ENCODE results near the gene RBMY1F. TPM values are rescaled to one million over a fixed set of nuclear protein-coding genes. Genes with fewer than 3 reads are reported as not detected.
"Not testable (repeated sequence)": the region's sequence is repeated elsewhere in the genome, so short reads cannot be mapped to it uniquely, and the experiment has no call there.

Gene RBMY1F
- not detected for total RNA-seq
- polyA plus RNA-seq = not detected
- long read RNA-seq, donor 1 = 0 reads
- long read RNA-seq, donor 2 = 0 reads
- long read RNA-seq, donor 3 = 0 reads
- long read RNA-seq, donor 4 = 0 reads

- DNase-seq; ATAC-seq; H3K4me3 ChIP-seq (ENCODE audit: low read length); intact Hi-C loops (cut with DNase I); H3K27me3 ChIP-seq (ENCODE audit: control insufficient read depth, insufficient read depth); H3K4me1 ChIP-seq (ENCODE audit: control insufficient read depth, insufficient read depth, low read length); H3K9me3 ChIP-seq (ENCODE audit: control insufficient read depth, low read length); H3K27ac ChIP-seq (ENCODE audit: low read length): not testable (repeated sequence)
- no CpG with 5 or more reads among the region's 31 CpGs for WGBS
These were observed at the start of gene RBMY1F for GRCh38 chrY:22182823-22183222. Gene RBMY1F (minus strand): TSS chrY:22182923. CDS start chrY:22180969, 1,954 bp downstream.

- DNase-seq; H3K4me3 ChIP-seq (ENCODE audit: low read length); H3K27me3 ChIP-seq (ENCODE audit: control insufficient read depth, insufficient read depth); H3K9me3 ChIP-seq (ENCODE audit: control insufficient read depth, low read length); ATAC-seq; H3K27ac ChIP-seq (ENCODE audit: low read length); H3K4me1 ChIP-seq (ENCODE audit: control insufficient read depth, insufficient read depth, low read length); intact Hi-C loops (cut with DNase I): not testable (repeated sequence)
- WGBS = no CpG with 5 or more reads among the region's 4 CpGs
These were observed 31.6 kb downstream of the RBMY1F start for GRCh38 chrY:22151144-22151543.

GRCh38 chrY:22141011-22141695, 41.6 kb downstream of the RBMY1F start:
- intact Hi-C loops (cut with DNase I); H3K4me3 ChIP-seq (ENCODE audit: low read length); ATAC-seq; H3K27ac ChIP-seq (ENCODE audit: low read length); H3K4me1 ChIP-seq (ENCODE audit: control insufficient read depth, insufficient read depth, low read length); DNase-seq; H3K9me3 ChIP-seq (ENCODE audit: control insufficient read depth, low read length); H3K27me3 ChIP-seq (ENCODE audit: control insufficient read depth, insufficient read depth): not testable (repeated sequence)
- no CpG with 5 or more reads among the region's 8 CpGs for WGBS

- H3K4me1 ChIP-seq (ENCODE audit: control insufficient read depth, insufficient read depth, low read length); H3K9me3 ChIP-seq (ENCODE audit: control insufficient read depth, low read length); intact Hi-C loops (cut with DNase I); H3K27me3 ChIP-seq (ENCODE audit: control insufficient read depth, insufficient read depth); H3K27ac ChIP-seq (ENCODE audit: low read length); ATAC-seq; H3K4me3 ChIP-seq (ENCODE audit: low read length); DNase-seq: not testable (repeated sequence)
- WGBS = no CpG with 5 or more reads among the region's 3 CpGs
These were observed 48.0 kb downstream of the RBMY1F start for GRCh38 chrY:22134719-22135118.

GRCh38 chrY:22130494-22130893, 52.2 kb downstream of the RBMY1F start:
- H3K27me3 ChIP-seq (ENCODE audit: control insufficient read depth, insufficient read depth); intact Hi-C loops (cut with DNase I); H3K4me1 ChIP-seq (ENCODE audit: control insufficient read depth, insufficient read depth, low read length); H3K4me3 ChIP-seq (ENCODE audit: low read length); DNase-seq; ATAC-seq; H3K27ac ChIP-seq (ENCODE audit: low read length); H3K9me3 ChIP-seq (ENCODE audit: control insufficient read depth, low read length): not testable (repeated sequence)
- WGBS = no CpG with 5 or more reads among the region's 8 CpGs

Other genes with a start within 250 kb of the RBMY1F start
- not detected for gene RBMY1J, start 220.5 kb upstream of the RBMY1F start, total RNA-seq
- gene RBMY1J, start 220.5 kb upstream of the RBMY1F start, polyA plus RNA-seq = not detected

All from right cardiac atrium (tissue), 5 donors.